22Rv1 (cell line): ENCODE results near the gene SPDL1.

ENCODE experiments used
- H3K27ac ChIP-seq: fragments of 450-650 bp; 2 replicates; pipeline ENCODE4 v1.5.1; 2017
- CTCF ChIP-seq: fragments of 450-650 bp; IDR thresholded peaks from 2 replicates; pipeline ENCODE4 v1.5.1; 2017; ENCODE audit warnings: mild to moderate bottlenecking
- ZFX ChIP-seq: fragments of 450-650 bp; IDR thresholded peaks from 2 replicates; pipeline ENCODE4 v1.6.1; 2017; ENCODE audit warnings: antibody characterized with exemption, borderline replicate concordance

The SPDL1 gene

GRCh38 chr5:169546346-169546745, 37.2 kb upstream of the SPDL1 start:
- TF ChIP-seq CTCF (no peak), ZFX (no peak)

GRCh38 chr5:169547508-169547907, 36.1 kb upstream of the SPDL1 start:
- H3K27ac ChIP-seq = no peak overlapping the region
- TF ChIP-seq CTCF = no peak
- no peak for TF ChIP-seq ZFX

More at GRCh38 chr5:169546346-169546745, 37.2 kb upstream of the SPDL1 start:
- no peak overlapping the region for H3K27ac ChIP-seq

DNA sequence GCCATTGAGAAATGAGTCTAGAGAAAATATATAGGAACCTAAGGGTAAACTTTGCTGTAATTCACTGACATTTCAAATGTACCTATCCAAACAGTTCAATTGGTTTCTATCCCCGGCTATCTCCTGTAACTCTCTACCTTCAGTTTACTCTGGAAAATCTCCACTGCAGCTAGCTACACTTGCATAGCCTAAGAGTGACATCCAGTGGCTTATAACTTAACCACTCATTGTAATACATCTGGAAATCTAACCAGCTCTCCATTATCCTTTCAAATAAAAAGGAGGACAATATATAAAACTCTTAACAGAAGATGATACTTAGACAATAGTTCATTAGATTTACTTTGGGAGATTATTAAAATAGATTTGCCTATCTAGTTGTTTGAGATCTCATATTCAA, 35.3 kb upstream of the SPDL1 start:
- TF ChIP-seq ZFX = no peak
- no peak; the same call in 1 of the 2 replicates for TF ChIP-seq CTCF
- H3K27ac ChIP-seq = no peak overlapping the region

DNA sequence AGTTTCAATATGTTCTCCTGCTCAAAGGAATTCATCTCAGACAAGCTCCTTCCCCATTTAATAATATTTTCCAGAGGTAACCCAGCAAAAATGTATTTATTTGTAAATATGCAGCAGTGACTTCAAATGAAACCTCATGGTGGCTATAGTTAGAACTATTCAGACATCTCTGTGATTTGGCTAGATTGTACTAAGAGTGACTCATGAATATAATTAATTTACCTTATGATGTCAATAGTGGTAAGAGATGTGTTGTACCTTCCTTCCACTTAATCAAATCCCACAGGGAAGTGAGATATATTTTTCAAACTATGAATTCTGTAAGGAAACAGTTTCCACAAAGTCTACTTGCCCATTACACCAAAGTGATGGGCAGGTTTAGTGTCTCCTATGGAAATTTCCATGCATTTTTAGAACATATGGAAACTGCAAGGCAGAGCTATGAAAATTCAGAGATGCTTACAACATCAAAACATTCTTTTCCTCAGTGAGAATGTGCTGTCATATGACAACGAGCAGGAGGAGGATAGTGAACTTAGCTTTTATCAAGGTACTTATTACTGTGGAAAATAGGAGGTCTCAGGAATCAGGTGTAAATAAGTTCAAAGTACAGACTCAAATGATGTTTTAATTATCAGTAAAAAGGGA, 34.0 kb upstream of the SPDL1 start:
- no peak overlapping the region for H3K27ac ChIP-seq
- TF ChIP-seq CTCF (no peak), ZFX (no peak)

GRCh38 chr5:169550227-169550626, 33.3 kb upstream of the SPDL1 start:
- TF ChIP-seq ZFX (no peak), CTCF (no peak)
- no peak overlapping the region for H3K27ac ChIP-seq

DNA sequence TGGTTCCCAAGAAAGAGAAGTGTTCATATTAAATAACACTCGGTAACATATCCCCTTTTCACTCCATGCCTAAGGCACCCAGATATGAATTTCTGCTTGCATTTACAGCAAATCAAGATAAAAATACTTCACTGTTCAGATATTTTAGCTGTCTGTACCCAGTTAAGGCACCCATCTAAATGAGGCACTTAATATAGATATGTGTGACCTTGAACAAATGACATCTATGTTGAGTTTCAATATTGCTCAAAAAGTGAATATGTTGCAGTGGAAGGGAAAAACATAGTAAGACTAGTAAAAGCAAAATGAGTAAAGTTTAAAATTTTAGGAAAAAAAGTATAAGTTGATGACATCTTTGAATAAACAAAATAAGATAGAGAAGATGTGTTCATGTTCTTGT, 32.4 kb upstream of the SPDL1 start:
- TF ChIP-seq ZFX (no peak), CTCF (no peak)
- H3K27ac ChIP-seq = no peak overlapping the region

- no peak overlapping the region for H3K27ac ChIP-seq
- TF ChIP-seq CTCF (no peak), ZFX (no peak)
Observed at GRCh38 chr5:169551696-169552095, 31.9 kb upstream of the SPDL1 start.
